ENCODE measurements around the gene RO60.
A peak's percentile ranks its signal among the peaks of the same experiment; 100 is the strongest.
"Not testable (repeated sequence)": the region's sequence is repeated elsewhere in the genome, so short reads cannot be mapped to it uniquely, and the experiment has no call there.

Gene RO60

GRCh38 chr1:193059282-193060114 is at the start of gene RO60, which contains the start of gene UCHL5:
RO60 (plus strand) TSS chr1:193059612; CDS start chr1:193069055, 9,443 bp downstream.
UCHL5 (minus strand) TSS chr1:193059360; CDS start chr1:193059260, 100 bp downstream.
- peak; percentile 93 for DNase-seq (ENCODE audit: low read depth)

- DNase-seq (ENCODE audit: low read depth), result no peak
These were observed 48.0 kb upstream of the RO60 start for GRCh38 chr1:193011406-193011805.

- no peak for DNase-seq (ENCODE audit: low read depth)
These were observed 46.4 kb upstream of the RO60 start for GRCh38 chr1:193013005-193013404.

- no peak for DNase-seq (ENCODE audit: low read depth)
These were observed 45.7 kb upstream of the RO60 start for GRCh38 chr1:193013707-193014106.

- no peak for DNase-seq (ENCODE audit: low read depth)
These were observed 45.0 kb upstream of the RO60 start for GRCh38 chr1:193014400-193014799.

- no peak for DNase-seq (ENCODE audit: low read depth)
These were observed 42.6 kb upstream of the RO60 start for GRCh38 chr1:193016788-193017187.

GRCh38 chr1:193019442-193020026 is 39.9 kb upstream of the RO60 start:
- no peak for DNase-seq (ENCODE audit: low read depth)

- DNase-seq (ENCODE audit: low read depth), result no peak
These were observed 34.2 kb upstream of the RO60 start for GRCh38 chr1:193025218-193025617.

- no peak for DNase-seq (ENCODE audit: low read depth)
These were observed 29.1 kb upstream of the RO60 start for GRCh38 chr1:193030280-193030679.

- DNase-seq (ENCODE audit: low read depth), result no peak
These were observed 28.0 kb upstream of the RO60 start for GRCh38 chr1:193031431-193031830.

GRCh38 chr1:193032643-193033427 is 26.6 kb upstream of the RO60 start:
- DNase-seq (ENCODE audit: low read depth), result not testable (repeated sequence)

GRCh38 chr1:193033610-193034009 is 25.8 kb upstream of the RO60 start:
- no peak for DNase-seq (ENCODE audit: low read depth)

- no peak for DNase-seq (ENCODE audit: low read depth)
These were observed 22.9 kb upstream of the RO60 start for GRCh38 chr1:193036337-193037047.

GRCh38 chr1:193040011-193040410 is 19.4 kb upstream of the RO60 start:
- DNase-seq (ENCODE audit: low read depth), result no peak

- DNase-seq (ENCODE audit: low read depth), result no peak
These were observed 16.4 kb upstream of the RO60 start for GRCh38 chr1:193042766-193043691.

GRCh38 chr1:193048913-193049312 is 10.5 kb upstream of the RO60 start:
- DNase-seq (ENCODE audit: low read depth), result not testable (repeated sequence)

- no peak for DNase-seq (ENCODE audit: low read depth)
These were observed 5.2 kb upstream of the RO60 start for GRCh38 chr1:193054169-193054675.

- peak; percentile 61 for DNase-seq (ENCODE audit: low read depth)
These were observed 707 bp upstream of the RO60 start for GRCh38 chr1:193058529-193059281.

GRCh38 chr1:193060115-193060403 is 647 bp downstream of the RO60 start:
- DNase-seq (ENCODE audit: low read depth), result no peak

- no peak for DNase-seq (ENCODE audit: low read depth)
These were observed 994 bp downstream of the RO60 start for GRCh38 chr1:193060406-193060805.

All from activated T-cell treated with anti-CD3 and anti-CD28 coated beads for 24 hours (primary cell).